ENCODE measurements around the gene CBFB.

The CBFB gene

GRCh38 chr16:67144943-67145342 lies 116.0 kb downstream of the CBFB start:
- in situ Hi-C loops (cut with HindIII; ENCODE audit: low pct_unique_long_range_greater_than_20kb, low sequenced_read_pairs) = no loop called here
- no peak for TF ChIP-seq JUND (IDR thresholded peaks at IDR 0.05; ENCODE audit: low read depth)
- no peak for DNase-seq (ENCODE audit: low read depth in 1 of 2, low spot score in 1 of 2)

GRCh38 chr16:67145746-67146145 lies 116.8 kb downstream of the CBFB start:
- in situ Hi-C loops (cut with HindIII; ENCODE audit: low pct_unique_long_range_greater_than_20kb, low sequenced_read_pairs) = no loop called here
- no peak for DNase-seq (ENCODE audit: low read depth in 1 of 2, low spot score in 1 of 2)
- no peak for TF ChIP-seq JUND (IDR thresholded peaks at IDR 0.05; ENCODE audit: low read depth)

- in situ Hi-C loops (cut with HindIII; ENCODE audit: low pct_unique_long_range_greater_than_20kb, low sequenced_read_pairs) = no loop called here
- DNase-seq (ENCODE audit: low read depth in 1 of 2, low spot score in 1 of 2) = no peak
- no peak for TF ChIP-seq JUND (IDR thresholded peaks at IDR 0.05; ENCODE audit: low read depth)
These were observed 117.8 kb downstream of the CBFB start for GRCh38 chr16:67146523-67147357.

GRCh38 chr16:67147437-67148140 lies 118.6 kb downstream of the CBFB start:
- in situ Hi-C loops (cut with HindIII; ENCODE audit: low pct_unique_long_range_greater_than_20kb, low sequenced_read_pairs) = no loop called here
- TF ChIP-seq JUND (IDR thresholded peaks at IDR 0.05; ENCODE audit: low read depth) = no peak

GRCh38 chr16:67148221-67148620 lies 119.3 kb downstream of the CBFB start:
- no peak for TF ChIP-seq JUND (IDR thresholded peaks at IDR 0.05; ENCODE audit: low read depth)
- no peak for DNase-seq (ENCODE audit: low read depth in 1 of 2, low spot score in 1 of 2)
- in situ Hi-C loops (cut with HindIII; ENCODE audit: low pct_unique_long_range_greater_than_20kb, low sequenced_read_pairs) = no loop called here

More at GRCh38 chr16:67147437-67148140, 118.6 kb downstream of the CBFB start:
- no peak for DNase-seq (ENCODE audit: low read depth in 1 of 2, low spot score in 1 of 2)

GRCh38 chr16:67148656-67149275 lies 119.8 kb downstream of the CBFB start:
- in situ Hi-C loops (cut with HindIII; ENCODE audit: low pct_unique_long_range_greater_than_20kb, low sequenced_read_pairs) = no loop called here
- no peak for TF ChIP-seq JUND (IDR thresholded peaks at IDR 0.05; ENCODE audit: low read depth)
- no peak for DNase-seq (ENCODE audit: low read depth in 1 of 2, low spot score in 1 of 2)

- no peak for DNase-seq (ENCODE audit: low read depth in 1 of 2, low spot score in 1 of 2)
- in situ Hi-C loops (cut with HindIII; ENCODE audit: low pct_unique_long_range_greater_than_20kb, low sequenced_read_pairs) = no loop called here
These were observed 120.5 kb downstream of the CBFB start for GRCh38 chr16:67149276-67150046.

GRCh38 chr16:67150047-67150832 lies 121.3 kb downstream of the CBFB start:
- in situ Hi-C loops (cut with HindIII; ENCODE audit: low pct_unique_long_range_greater_than_20kb, low sequenced_read_pairs) = no loop called here
- no peak for DNase-seq (ENCODE audit: low read depth in 1 of 2, low spot score in 1 of 2)
- no peak for TF ChIP-seq JUND (IDR thresholded peaks at IDR 0.05; ENCODE audit: low read depth)

More at GRCh38 chr16:67149276-67150046, 120.5 kb downstream of the CBFB start:
- no peak for TF ChIP-seq JUND (IDR thresholded peaks at IDR 0.05; ENCODE audit: low read depth)

Measured in T47D (cell line).